Fibroblast of pulmonary artery (primary cell): ENCODE data around the gene CDK5R2.

ENCODE experiments used
- DNase-seq: peaks from one replicate; pipeline ENCODE4 v3.0.0-alpha.2; 2010; ENCODE audit warnings: low read depth
- H3K4me3 ChIP-seq: replicated peaks from 2 replicates; pipeline ENCODE4 v1.5.1; 2011; ENCODE audit warnings: low read depth, mild to moderate bottlenecking, control low read depth, low read length, moderate library complexity
- CTCF ChIP-seq: IDR thresholded peaks from 2 replicates; pipeline ENCODE4 v1.5.1; 2011; ENCODE audit warnings: mild to moderate bottlenecking, control low read depth, low read length, inconsistent platforms; ENCODE audit errors: missing control alignments

The CDK5R2 gene

GRCh38 chr2:218990052-218990451 lies 30.6 kb downstream of the CDK5R2 start:
- no peak overlapping the region for H3K4me3 ChIP-seq
- no peak for TF ChIP-seq CTCF
- DNase-seq, result no peak

- no peak for TF ChIP-seq CTCF
- DNase-seq, result no peak
- H3K4me3 ChIP-seq, result no peak overlapping the region
Measured at GRCh38 chr2:218990612-218991011, 31.1 kb downstream of the CDK5R2 start.

GRCh38 chr2:218991674-218992168 lies 32.3 kb downstream of the CDK5R2 start:
- no peak overlapping the region for H3K4me3 ChIP-seq
- DNase-seq, result peak; percentile 43
- no peak for TF ChIP-seq CTCF

GRCh38 chr2:218992196-218992595 lies 32.7 kb downstream of the CDK5R2 start:
- no peak for TF ChIP-seq CTCF
- DNase-seq, result no peak
- H3K4me3 ChIP-seq, result no peak overlapping the region

- H3K4me3 ChIP-seq, result no peak overlapping the region
- no peak for TF ChIP-seq CTCF
- DNase-seq, result no peak
Measured at GRCh38 chr2:218992703-218993344, 33.4 kb downstream of the CDK5R2 start.

- H3K4me3 ChIP-seq, result peak within 1 kb of the TSS; percentile 17
- DNase-seq, result peak; percentile 7
- no peak for TF ChIP-seq CTCF
Measured at GRCh38 chr2:218993345-218994315, 34.2 kb downstream of the CDK5R2 start, which contains the start of gene CRYBA2. TSS of gene CRYBA2 (minus strand) at chr2:218993422. CDS start at chr2:218993176, 246 bp downstream.
